NCI-H2029 (cell line): Measurements from ENCODE around the gene NPHP1.
"Not testable (repeated sequence)": the region's sequence is repeated elsewhere in the genome, so short reads cannot be mapped to it uniquely, and the experiment has no call there.

ENCODE experiments used
- DNase-seq: peaks from one replicate; lab custom pipeline; 2025; lab: John Stamatoyannopoulos, UW

NPHP1 gene

GRCh38 chr2:110204408-110205385 is at the start of gene NPHP1:
NPHP1 (minus strand) TSS chr2:110205013; CDS start chr2:110204968, 45 bp downstream.
- DNase-seq, result peak; percentile 67

- not testable (repeated sequence) for DNase-seq
These were observed 43.4 kb upstream of the NPHP1 start for GRCh38 chr2:110248081-110248795.

- not testable (repeated sequence) for DNase-seq
These were observed 40.9 kb upstream of the NPHP1 start for GRCh38 chr2:110245488-110246435.

- not testable (repeated sequence) for DNase-seq
These were observed 38.5 kb upstream of the NPHP1 start for GRCh38 chr2:110243283-110243682.

GRCh38 chr2:110234514-110234913 is 29.7 kb upstream of the NPHP1 start:
- DNase-seq, result not testable (repeated sequence)

- not testable (repeated sequence) for DNase-seq
These were observed 25.1 kb upstream of the NPHP1 start for GRCh38 chr2:110229886-110230285.

GRCh38 chr2:110222626-110223025 is 17.8 kb upstream of the NPHP1 start:
- not testable (repeated sequence) for DNase-seq

GRCh38 chr2:110221938-110222337 is 17.1 kb upstream of the NPHP1 start:
- DNase-seq, result no peak

- DNase-seq, result no peak
These were observed 15.4 kb upstream of the NPHP1 start for GRCh38 chr2:110220190-110220564.

- no peak for DNase-seq
These were observed 14.8 kb upstream of the NPHP1 start for GRCh38 chr2:110219496-110220189.

- not testable (repeated sequence) for DNase-seq
These were observed 14.1 kb upstream of the NPHP1 start for GRCh38 chr2:110218889-110219288.

- no peak for DNase-seq
These were observed 12.0 kb upstream of the NPHP1 start for GRCh38 chr2:110216803-110217202.

- no peak for DNase-seq
These were observed 11.4 kb upstream of the NPHP1 start for GRCh38 chr2:110216199-110216598.

- no peak for DNase-seq
These were observed 10.8 kb upstream of the NPHP1 start for GRCh38 chr2:110215566-110216158.

GRCh38 chr2:110215091-110215490 is 10.3 kb upstream of the NPHP1 start:
- DNase-seq, result no peak

GRCh38 chr2:110213522-110213921 is 8.7 kb upstream of the NPHP1 start:
- DNase-seq, result not testable (repeated sequence)

GRCh38 chr2:110211938-110212858 is 7.4 kb upstream of the NPHP1 start, which contains the start of gene MTLN:
MTLN (minus strand) TSS chr2:110212547; CDS start chr2:110212525, 22 bp downstream.
- DNase-seq, result peak; percentile 32

- no peak for DNase-seq
These were observed 1.0 kb upstream of the NPHP1 start for GRCh38 chr2:110205660-110206455.

- DNase-seq, result no peak
These were observed 6.8 kb downstream of the NPHP1 start for GRCh38 chr2:110198016-110198415.
